Smooth muscle cell (in vitro differentiated cells): ENCODE results near the gene CLEC1B. TPM values are rescaled to one million over a fixed set of nuclear protein-coding genes. Genes with fewer than 3 reads are reported as not detected.
"Not testable (repeated sequence)": the region's sequence is repeated elsewhere in the genome, so short reads cannot be mapped to it uniquely, and the experiment has no call there.

Experiments used
- DNase-seq: peaks from one replicate; lab custom pipeline; 2025; ENCODE audit not compliant: unreplicated experiment; lab: John Stamatoyannopoulos, UW
- H2AFZ ChIP-seq: fragments of 200-600 bp; sonication (generic); 2 replicates; pipeline ENCODE4 v1.6.0; 2016; ENCODE audit warnings: antibody characterized with exemption, low read depth, mild to moderate bottlenecking
- H3F3A ChIP-seq: fragments of 200-600 bp; sonication (generic); 2 replicates; pipeline ENCODE4 v1.6.0; 2017; ENCODE audit warnings: antibody characterized with exemption, low read depth
- H3K27ac ChIP-seq: fragments of 200-600 bp; sonication (generic); 2 replicates; pipeline ENCODE4 v1.5.1; 2016; ENCODE audit warnings: low read depth, mild to moderate bottlenecking
- H3K27me3 ChIP-seq: fragments of 200-600 bp; sonication (generic); 2 replicates; pipeline ENCODE4 v1.6.1; 2016; ENCODE audit warnings: low read depth, mild to moderate bottlenecking
- H3K36me3 ChIP-seq: fragments of 200-600 bp; sonication (generic); 2 replicates; pipeline ENCODE4 v1.5.1; 2016; ENCODE audit warnings: low read depth
- H3K4me1 ChIP-seq: fragments of 200-600 bp; sonication (generic); 2 replicates; pipeline ENCODE4 v1.5.1; 2016; ENCODE audit warnings: low read depth
- H3K4me2 ChIP-seq: fragments of 200-600 bp; sonication (generic); 2 replicates; pipeline ENCODE4 v1.6.0; 2016; ENCODE audit warnings: mild to moderate bottlenecking
- H3K4me3 ChIP-seq: fragments of 200-600 bp; sonication (generic); 2 replicates; pipeline ENCODE4 v1.5.1; 2016; ENCODE audit warnings: mild to moderate bottlenecking
- H3K79me2 ChIP-seq: fragments of 200-600 bp; sonication (generic); 2 replicates; pipeline ENCODE4 v1.6.0; 2016; ENCODE audit warnings: low read depth, mild to moderate bottlenecking
- H3K9ac ChIP-seq: fragments of 200-600 bp; sonication (generic); 2 replicates; pipeline ENCODE4 v1.6.0; 2016; ENCODE audit warnings: low read depth
- H3K9me3 ChIP-seq: fragments of 200-600 bp; sonication (generic); replicated peaks from 2 replicates; pipeline ENCODE4 v1.5.1; 2016; ENCODE audit warnings: low read depth
- H4K20me1 ChIP-seq: fragments of 200-600 bp; sonication (generic); 2 replicates; pipeline ENCODE4 v1.6.0; 2016; ENCODE audit warnings: low read depth
- WGBS: methylation state at CpG from one replicate; pipeline ENCODE4 v1.1.7; 2016; ENCODE audit warnings: low lambda C conversion rate; 5-methylcytosine and 5-hydroxymethylcytosine counted together
- polyA plus RNA-seq: library from polyadenylated mRNA; unstranded; fragments of >200 nt; fragmentation: Nextera tagmentation; extraction: Ambion mirVana; gene quantifications from 2 replicates; pipeline ENCODE4 v1.2.1, GENCODE V29; 2016
- total RNA-seq: library from RNA; depleted of rRNA; stranded (reverse); fragments of >200 nt; gene quantifications from 2 replicates; pipeline ENCODE4 v1.2.3, GENCODE V29; 2014
- TF ChIP-seq, protein P1 (sequence below): fragments of 200-600 bp; sonication (generic); IDR thresholded peaks from 2 replicates; pipeline ENCODE4 v1.5.1; 2017; ENCODE audit warnings: borderline replicate concordance, mild to moderate bottlenecking, antibody characterized with exemption; ENCODE audit not compliant: insufficient read depth, poor library complexity, severe bottlenecking

CLEC1B gene
- total and polyA plus RNA-seq, 2 experiments from 2014 or later = 2.9 to 4.1 TPM

- WGBS = 65% methylated on average over 5 of the region's 5 CpGs
- no peaks in the 10 kb centered on the region for H3K36me3 ChIP-seq
- peak overlapping the region; percentile 78 for H3K27ac ChIP-seq
- H2AFZ ChIP-seq = peak overlapping the region; percentile 34
- no peak overlapping the region for H3K4me2 ChIP-seq
- H4K20me1 ChIP-seq = no peaks in the 10 kb centered on the region
- H3K27me3 ChIP-seq = no peaks in the 10 kb centered on the region
- DNase-seq = no peak
- no peak overlapping the region for H3K4me3 ChIP-seq
- TF ChIP-seq, protein P1, sequence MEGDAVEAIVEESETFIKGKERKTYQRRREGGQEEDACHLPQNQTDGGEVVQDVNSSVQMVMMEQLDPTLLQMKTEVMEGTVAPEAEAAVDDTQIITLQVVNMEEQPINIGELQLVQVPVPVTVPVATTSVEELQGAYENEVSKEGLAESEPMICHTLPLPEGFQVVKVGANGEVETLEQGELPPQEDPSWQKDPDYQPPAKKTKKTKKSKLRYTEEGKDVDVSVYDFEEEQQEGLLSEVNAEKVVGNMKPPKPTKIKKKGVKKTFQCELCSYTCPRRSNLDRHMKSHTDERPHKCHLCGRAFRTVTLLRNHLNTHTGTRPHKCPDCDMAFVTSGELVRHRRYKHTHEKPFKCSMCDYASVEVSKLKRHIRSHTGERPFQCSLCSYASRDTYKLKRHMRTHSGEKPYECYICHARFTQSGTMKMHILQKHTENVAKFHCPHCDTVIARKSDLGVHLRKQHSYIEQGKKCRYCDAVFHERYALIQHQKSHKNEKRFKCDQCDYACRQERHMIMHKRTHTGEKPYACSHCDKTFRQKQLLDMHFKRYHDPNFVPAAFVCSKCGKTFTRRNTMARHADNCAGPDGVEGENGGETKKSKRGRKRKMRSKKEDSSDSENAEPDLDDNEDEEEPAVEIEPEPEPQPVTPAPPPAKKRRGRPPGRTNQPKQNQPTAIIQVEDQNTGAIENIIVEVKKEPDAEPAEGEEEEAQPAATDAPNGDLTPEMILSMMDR = no peak
- peak overlapping the region; percentile 39 for H3K9ac ChIP-seq
- H3F3A ChIP-seq = peaks cover 4% of the 10 kb centered on the region
- H3K79me2 ChIP-seq = no peaks in the 10 kb centered on the region
- no peaks in the 10 kb centered on the region for H3K9me3 ChIP-seq
- H3K4me1 ChIP-seq = no peaks in the 10 kb centered on the region
Measured at GRCh38 chr12:9960590-9960989, 38.3 kb downstream of the CLEC1B start.

DNA sequence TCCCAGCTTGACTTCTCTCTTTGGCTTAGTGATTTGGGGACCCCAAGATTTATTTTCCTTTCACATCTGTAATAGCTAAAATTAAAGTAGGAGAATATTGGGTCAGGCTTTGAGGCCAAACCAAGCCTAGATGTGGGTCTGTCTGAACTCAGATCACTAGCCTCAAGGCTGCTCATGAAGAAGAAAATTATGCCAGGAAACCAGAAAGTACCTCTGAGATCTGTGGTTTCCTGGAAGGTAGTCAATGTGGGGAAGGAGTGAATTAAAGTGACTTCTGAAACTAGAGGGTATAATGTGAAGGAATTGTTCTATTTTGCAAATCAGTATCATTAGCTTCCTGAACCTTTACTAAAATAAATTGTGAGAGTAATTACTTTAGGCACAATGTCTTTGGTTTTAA is 41.1 kb downstream of the CLEC1B start:
- Histone ChIP-seq H3K9ac (no peak overlapping the region), H3K4me1 (no peaks in the 10 kb centered on the region), H3K9me3 (no peaks in the 10 kb centered on the region), H3K4me2 (no peak overlapping the region), H3K36me3 (no peaks in the 10 kb centered on the region), H3F3A (peaks cover 4% of the 10 kb centered on the region), H4K20me1 (no peaks in the 10 kb centered on the region), H3K27ac (no peak overlapping the region), H2AFZ (peak overlapping the region; percentile 62), H3K79me2 (no peaks in the 10 kb centered on the region), H3K4me3 (no peak overlapping the region), H3K27me3 (no peaks in the 10 kb centered on the region)
- no peak for DNase-seq
- TF ChIP-seq, protein P1 = no peak

DNA sequence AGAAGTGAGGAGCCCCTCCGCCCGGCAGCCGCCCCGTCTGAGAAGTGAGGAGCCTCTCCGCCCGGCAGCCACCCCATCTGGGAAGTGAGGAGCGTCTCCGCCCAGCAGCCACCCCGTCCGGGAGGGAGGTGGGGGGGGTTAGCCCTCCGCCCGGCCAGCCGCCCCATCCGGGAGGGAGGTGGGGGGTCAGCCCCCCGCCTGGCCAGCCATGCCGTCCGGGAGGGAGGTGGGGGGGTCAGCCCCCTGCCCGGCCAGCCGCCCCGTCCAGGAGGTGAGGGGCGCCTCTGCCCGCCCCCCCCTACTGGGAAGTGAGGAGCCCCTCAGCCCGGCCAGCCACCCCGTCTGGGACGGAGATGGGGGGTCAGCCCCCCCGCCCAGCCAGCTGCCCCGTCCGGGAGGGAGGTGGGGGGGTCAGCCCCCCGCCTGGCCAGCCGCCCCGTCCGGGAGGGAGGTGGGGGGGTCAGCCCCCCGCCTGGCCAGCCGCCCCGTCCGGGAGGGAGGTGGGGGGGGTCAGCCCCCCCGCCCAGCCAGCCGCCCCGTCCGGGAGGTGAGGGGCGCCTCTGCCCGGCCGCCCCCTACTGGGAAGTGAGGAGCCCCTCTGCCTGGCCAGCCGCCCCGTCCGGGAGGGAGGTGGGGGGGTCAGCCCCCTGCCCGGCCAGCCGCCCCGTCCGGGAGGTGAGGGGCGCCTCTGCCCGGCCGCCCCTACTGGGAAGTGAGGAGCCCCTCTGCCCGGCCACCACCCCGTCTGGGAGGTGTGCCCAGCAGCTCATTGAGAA is 45.8 kb downstream of the CLEC1B start:
- H3K4me3 ChIP-seq, H3K9me3 ChIP-seq, H3K4me2 ChIP-seq, H3F3A ChIP-seq, H3K4me1 ChIP-seq, H3K36me3 ChIP-seq, H3K79me2 ChIP-seq, H4K20me1 ChIP-seq, DNase-seq, H3K27ac ChIP-seq, H2AFZ ChIP-seq, H3K27me3 ChIP-seq, H3K9ac ChIP-seq: not testable (repeated sequence)
- no CpG with 5 or more reads among the region's 55 CpGs for WGBS

- Histone ChIP-seq H3F3A (no peaks in the 10 kb centered on the region), H3K4me1 (no peaks in the 10 kb centered on the region), H2AFZ (no peak overlapping the region), H3K9ac (no peak overlapping the region), H3K27me3 (no peaks in the 10 kb centered on the region), H3K4me3 (no peak overlapping the region), H3K4me2 (no peak overlapping the region), H4K20me1 (no peaks in the 10 kb centered on the region), H3K9me3 (no peaks in the 10 kb centered on the region), H3K36me3 (no peaks in the 10 kb centered on the region), H3K79me2 (no peaks in the 10 kb centered on the region), H3K27ac (no peak overlapping the region)
- TF ChIP-seq, protein P1 = no peak
- 91% methylated on average over 5 of the region's 5 CpGs for WGBS
- DNase-seq = no peak
Measured at GRCh38 chr12:9951026-9951675, 47.8 kb downstream of the CLEC1B start.
